BLaER1 (cell line): ENCODE measurements around the gene CHRNA5.
A peak's percentile ranks its signal among the peaks of the same experiment; 100 is the strongest.

Experiments
- H3K27ac ChIP-seq: shearing (Covaris generic); formaldehyde crosslinking; 2 replicates; pipeline ENCODE4 v1.8.1; 2022
- H3K27me3 ChIP-seq: shearing (Covaris generic); formaldehyde crosslinking; 2 replicates; pipeline ENCODE4 v1.8.1; 2022
- H3K36me3 ChIP-seq: shearing (Covaris generic); formaldehyde crosslinking; 2 replicates; pipeline ENCODE4 v1.8.1; 2022
- H3K4me1 ChIP-seq: shearing (Covaris generic); formaldehyde crosslinking; 2 replicates; pipeline ENCODE4 v1.8.1; 2022
- H3K4me2 ChIP-seq: shearing (Covaris generic); formaldehyde crosslinking; 2 replicates; pipeline ENCODE4 v1.8.1; 2022
- H3K4me3 ChIP-seq: shearing (Covaris generic); formaldehyde crosslinking; 2 replicates; pipeline ENCODE4 v1.8.1; 2022
- H3K9ac ChIP-seq: shearing (Covaris generic); formaldehyde crosslinking; 2 replicates; pipeline ENCODE4 v1.8.1; 2022
- H3K9me3 ChIP-seq: shearing (Covaris generic); formaldehyde crosslinking; 2 replicates; pipeline ENCODE4 v1.8.1; 2022
- H4K20me1 ChIP-seq: shearing (Covaris generic); formaldehyde crosslinking; 2 replicates; pipeline ENCODE4 v1.8.1; 2022
- Cebpa-rat ChIP-seq: shearing (Covaris generic); IDR thresholded peaks from 2 replicates; pipeline ENCODE4 v1.8.1; 2022

CHRNA5 gene

GRCh38 chr15:78635346-78635745, 70.0 kb downstream of the CHRNA5 start:
- no peaks in the 10 kb centered on the region for H3K27me3 ChIP-seq
- H3K4me2 ChIP-seq = no peak overlapping the region
- no peak overlapping the region for H3K27ac ChIP-seq
- no peak overlapping the region for H3K4me3 ChIP-seq
- no peaks in the 10 kb centered on the region for H3K36me3 ChIP-seq
- H3K9ac ChIP-seq = no peak overlapping the region
- no peaks in the 10 kb centered on the region for H4K20me1 ChIP-seq
- TF ChIP-seq Cebpa-rat = no peak
- H3K9me3 ChIP-seq = peaks cover 20% of the 10 kb centered on the region
- H3K4me1 ChIP-seq = peaks cover 5% of the 10 kb centered on the region

GRCh38 chr15:78636378-78636859, 71.1 kb downstream of the CHRNA5 start:
- TF ChIP-seq Cebpa-rat = no peak
- peaks cover 20% of the 10 kb centered on the region for H3K9me3 ChIP-seq
- no peak overlapping the region for H3K27ac ChIP-seq
- H3K27me3 ChIP-seq = no peaks in the 10 kb centered on the region
- H3K9ac ChIP-seq = no peak overlapping the region
- peaks cover 13% of the 10 kb centered on the region for H3K4me1 ChIP-seq
- no peak overlapping the region for H3K4me3 ChIP-seq
- H3K36me3 ChIP-seq = no peaks in the 10 kb centered on the region
- no peaks in the 10 kb centered on the region for H4K20me1 ChIP-seq
- no peak overlapping the region for H3K4me2 ChIP-seq

- no peaks in the 10 kb centered on the region for H3K36me3 ChIP-seq
- peaks cover 21% of the 10 kb centered on the region for H3K4me1 ChIP-seq
- H3K4me3 ChIP-seq = no peak overlapping the region
- H3K9ac ChIP-seq = no peak overlapping the region
- H3K9me3 ChIP-seq = peaks cover 14% of the 10 kb centered on the region
- no peaks in the 10 kb centered on the region for H3K27me3 ChIP-seq
- no peaks in the 10 kb centered on the region for H4K20me1 ChIP-seq
- H3K27ac ChIP-seq = no peak overlapping the region
- no peak for TF ChIP-seq Cebpa-rat
- no peak overlapping the region for H3K4me2 ChIP-seq
Observed at GRCh38 chr15:78637776-78638435, 72.6 kb downstream of the CHRNA5 start.

GRCh38 chr15:78638658-78639314, 73.5 kb downstream of the CHRNA5 start:
- Histone ChIP-seq H3K4me1 (peaks cover 21% of the 10 kb centered on the region), H3K27ac (no peak overlapping the region), H3K4me2 (no peak overlapping the region), H3K36me3 (no peaks in the 10 kb centered on the region), H4K20me1 (no peaks in the 10 kb centered on the region), H3K4me3 (no peak overlapping the region), H3K27me3 (no peaks in the 10 kb centered on the region), H3K9ac (no peak overlapping the region), H3K9me3 (peaks cover 5% of the 10 kb centered on the region; the same call in 1 of the 2 replicates)
- TF ChIP-seq Cebpa-rat = no peak

- Histone ChIP-seq H3K4me2 (peak overlapping the region; percentile 94), H3K4me3 (peak overlapping the region; percentile 73), H3K9me3 (no peaks in the 10 kb centered on the region), H3K9ac (peak overlapping the region; percentile 78), H3K27ac (peak overlapping the region; percentile 60; the same call in 1 of the 2 replicates), H3K4me1 (peaks cover 21% of the 10 kb centered on the region), H3K36me3 (no peaks in the 10 kb centered on the region), H4K20me1 (no peaks in the 10 kb centered on the region), H3K27me3 (no peaks in the 10 kb centered on the region)
- TF ChIP-seq Cebpa-rat = no peak
Observed at GRCh38 chr15:78640527-78641101, 75.3 kb downstream of the CHRNA5 start.

GRCh38 chr15:78641102-78641748, 75.9 kb downstream of the CHRNA5 start, which contains the start of gene CHRNB4:
Gene CHRNB4 (minus strand): TSS chr15:78641210. CDS start chr15:78641133, 77 bp downstream.
- Histone ChIP-seq H3K4me1 (peaks cover 21% of the 10 kb centered on the region), H3K27ac (peak within 1 kb of the TSS; percentile 60; the same call in 1 of the 2 replicates), H4K20me1 (no peaks in the 10 kb centered on the region), H3K27me3 (no peaks in the 10 kb centered on the region), H3K9me3 (no peaks in the 10 kb centered on the region), H3K4me2 (peak within 1 kb of the TSS; percentile 94), H3K9ac (peak within 1 kb of the TSS; percentile 78), H3K36me3 (no peaks in the 10 kb centered on the region), H3K4me3 (peak within 1 kb of the TSS; percentile 73)
- TF ChIP-seq Cebpa-rat = no peak

GRCh38 chr15:78641749-78642275, 76.5 kb downstream of the CHRNA5 start:
- H3K4me2 ChIP-seq = peak overlapping the region; percentile 94
- no peak for TF ChIP-seq Cebpa-rat
- no peak overlapping the region for H3K9ac ChIP-seq
- no peaks in the 10 kb centered on the region for H4K20me1 ChIP-seq
- H3K27ac ChIP-seq = no peak overlapping the region
- no peaks in the 10 kb centered on the region for H3K27me3 ChIP-seq
- H3K4me1 ChIP-seq = peaks cover 21% of the 10 kb centered on the region
- H3K9me3 ChIP-seq = no peaks in the 10 kb centered on the region
- no peaks in the 10 kb centered on the region for H3K36me3 ChIP-seq
- H3K4me3 ChIP-seq = no peak overlapping the region

- Histone ChIP-seq H3K36me3 (no peaks in the 10 kb centered on the region), H3K4me3 (no peak overlapping the region), H3K9ac (no peak overlapping the region), H3K4me2 (no peak overlapping the region), H3K27me3 (no peaks in the 10 kb centered on the region), H4K20me1 (no peaks in the 10 kb centered on the region), H3K4me1 (peaks cover 21% of the 10 kb centered on the region), H3K9me3 (no peaks in the 10 kb centered on the region), H3K27ac (no peak overlapping the region)
- TF ChIP-seq Cebpa-rat = no peak
Observed at GRCh38 chr15:78642331-78642730, 77.0 kb downstream of the CHRNA5 start.
